VCaP (cell line): ENCODE data around the gene MAN1B1.
"Not testable (repeated sequence)": the region's sequence is repeated elsewhere in the genome, so short reads cannot be mapped to it uniquely, and the experiment has no call there.

Experiments used
- H3K27ac ChIP-seq: fragments of 450-650 bp; 2 replicates; pipeline ENCODE4 v1.5.1; 2017
- CTCF ChIP-seq: fragments of 450-650 bp; conservative IDR thresholded peaks from 2 replicates; pipeline ENCODE4 v1.5.1; 2017; ENCODE audit warnings: mild to moderate bottlenecking, moderate library complexity

The MAN1B1 gene

GRCh38 chr9:137116027-137116507, 29.3 kb downstream of the MAN1B1 start:
- no peak for TF ChIP-seq CTCF
- H3K27ac ChIP-seq = peak overlapping the region; percentile 91

- H3K27ac ChIP-seq = no peak overlapping the region
- TF ChIP-seq CTCF = no peak
These were observed 29.9 kb downstream of the MAN1B1 start for GRCh38 chr9:137116728-137117127.

- TF ChIP-seq CTCF = no peak
- no peak overlapping the region for H3K27ac ChIP-seq
These were observed 30.5 kb downstream of the MAN1B1 start for GRCh38 chr9:137117269-137117731.

- H3K27ac ChIP-seq = not testable (repeated sequence)
These were observed 31.4 kb downstream of the MAN1B1 start for GRCh38 chr9:137118092-137118603.

GRCh38 chr9:137121927-137122795, 35.4 kb downstream of the MAN1B1 start:
- peak overlapping the region; percentile 2 for H3K27ac ChIP-seq

GRCh38 chr9:137122796-137123467, 36.1 kb downstream of the MAN1B1 start:
- peak overlapping the region; percentile 44 for H3K27ac ChIP-seq

- H3K27ac ChIP-seq = peak overlapping the region; percentile 44; the same call in 1 of the 2 replicates
- no peak for TF ChIP-seq CTCF
These were observed 36.7 kb downstream of the MAN1B1 start for GRCh38 chr9:137123468-137123837.

- H3K27ac ChIP-seq = peak overlapping the region; percentile 44
These were observed 37.2 kb downstream of the MAN1B1 start for GRCh38 chr9:137123952-137124462.

GRCh38 chr9:137126786-137127185, 40.0 kb downstream of the MAN1B1 start:
- peak overlapping the region; percentile 98 for H3K27ac ChIP-seq
- no peak for TF ChIP-seq CTCF
